ENCODE results near the gene PURA.

- no peak for TF ChIP-seq EP300 (IDR thresholded peaks at IDR 0.05; ENCODE audit: borderline replicate concordance)
- no peak for TF ChIP-seq TCF12 (IDR thresholded peaks at IDR 0.05; ENCODE audit: low read depth)
- TF ChIP-seq FOXM1 (IDR thresholded peaks at IDR 0.05; ENCODE audit: borderline replicate concordance, low read depth), result no peak
- no peak for TF ChIP-seq TAF1 (IDR thresholded peaks at IDR 0.05; ENCODE audit: low read depth)
- TF ChIP-seq REST (IDR thresholded peaks at IDR 0.05; ENCODE audit: low read depth), result no peak
- no peak for TF ChIP-seq CREB1 (IDR thresholded peaks at IDR 0.05; ENCODE audit: low read depth)
- no peak for TF ChIP-seq EGR1 (IDR thresholded peaks at IDR 0.05)
- no peak for TF ChIP-seq CEBPB (IDR thresholded peaks at IDR 0.05)
- TF ChIP-seq RAD21 (IDR thresholded peaks at IDR 0.05; ENCODE audit: low read depth), result no peak
- TF ChIP-seq TEAD4 (IDR thresholded peaks at IDR 0.05), result no peak
- TF ChIP-seq USF1 (IDR thresholded peaks at IDR 0.05), result no peak
Measured at GRCh38 chr5:140142856-140143255, 28.9 kb downstream of the PURA start.
